Upper lobe of left lung (tissue), 6 donors: ENCODE measurements around the gene ALDH3B2. TPM values are rescaled to one million over a fixed set of nuclear protein-coding genes. Genes with fewer than 3 reads are reported as not detected.

Experiments
- ATAC-seq, 2 donors: fragments of 200-7000 bp; cut with Tn5 transposase; one replicate each; pipeline ENCODE4 v1.9.1; 2022; ENCODE audit warnings: mild to moderate bottlenecking in 2 of 2, moderate library complexity in 2 of 2; ENCODE audit not compliant: low FRiP score in 2 of 2
- DNase-seq, 2 donors: peaks; one replicate each; pipeline ENCODE4 v3.0.0-alpha.2; 2019 to 2020
- H3K27ac ChIP-seq, 4 donors: fragments of 200-600 bp; sonication (generic); one replicate each; pipeline ENCODE4 v1.5.1; 2016 to 2019
- H3K27me3 ChIP-seq, 4 donors: fragments of 200-600 bp; sonication (generic); one replicate each; pipeline ENCODE4 v1.5.1; 2017 to 2019
- H3K36me3 ChIP-seq, 4 donors: fragments of 200-600 bp; sonication (generic); one replicate each; pipeline ENCODE4 v1.5.1; 2016 to 2019
- H3K4me1 ChIP-seq, 4 donors: fragments of 200-600 bp; sonication (generic); one replicate each; pipeline ENCODE4 v1.5.1; 2018 to 2019
- H3K4me3 ChIP-seq, 4 donors: fragments of 200-600 bp; sonication (generic); one replicate each; pipeline ENCODE4 v1.5.1; 2017 to 2019; ENCODE audit warnings: mild to moderate bottlenecking in 2 of 4, moderate library complexity in 1 of 4
- H3K9me3 ChIP-seq, 4 donors: fragments of 200-600 bp; sonication (generic); one replicate each; pipeline ENCODE4 v1.5.1; 2018 to 2019
- CTCF ChIP-seq, 6 experiments: fragments of 450-650 bp in 4 of 6; fragments of 200-600 bp in 2 of 6; sonication (generic) in 2 of 6; IDR thresholded peaks; one replicate each; pipeline ENCODE4 v1.5.1; 2016 to 2019; ENCODE audit warnings: antibody characterized with exemption in 6 of 6
- EP300 ChIP-seq, 4 donors: sonication (generic); formaldehyde crosslinking; IDR thresholded peaks; one replicate each; pipeline ENCODE4 v1.5.1; 2017; ENCODE audit warnings: antibody characterized with exemption in 4 of 4, control low read depth in 2 of 4
- POLR2A ChIP-seq, 4 donors: fragments of 450-650 bp; IDR thresholded peaks; one replicate each; pipeline ENCODE4 v1.5.1; 2016 to 2017; ENCODE audit warnings: antibody characterized with exemption in 4 of 4, mild to moderate bottlenecking in 2 of 4
- POLR2AphosphoS5 ChIP-seq, 2 donors: sonication (generic); formaldehyde crosslinking; IDR thresholded peaks; one replicate each; pipeline ENCODE4 v1.5.1; 2017; ENCODE audit warnings: antibody characterized with exemption in 2 of 2
- WGBS, 2 donors: methylation state at CpG; one replicate each; pipeline ENCODE4 v1.1.5; 2017 to 2018; 5-methylcytosine and 5-hydroxymethylcytosine counted together
- total RNA-seq, 6 donors: library from RNA; depleted of rRNA in 4 of 6; stranded (reverse); fragments of >200 nt in 4 of 6; gene quantifications; one replicate each; pipeline versions ENCODE4 v1.1.0 to v1.2.1, GENCODE V29; 2016 to 2021
- donor health status: DM: no; HTN: no; CAD: no; lungs with moderate emphysema.
- donor health status: DM: no; HTN: yes; CAD: no; lungs with severe emphysema.

The ALDH3B2 gene
- total RNA-seq, 6 donors from 2014 or later, result 0.30 to 6.4 (median 0.86) TPM; not detected in 1

GRCh38 chr11:67670316-67671210, 3.9 kb downstream of the ALDH3B2 start:
- Histone ChIP-seq H3K36me3 (no peaks in the 10 kb centered on the region), H3K4me3 (no peak overlapping the region), H3K27ac (no peak overlapping the region), H3K27me3 (no peaks in the 10 kb centered on the region), H3K9me3 (no peaks in the 10 kb centered on the region), H3K4me1 (peaks cover 0 to 6% (median 5%) of the 10 kb centered on the region in 4 donors)
- TF ChIP-seq POLR2A (IDR thresholded peaks at IDR 0.05) (no peak), POLR2AphosphoS5 (IDR thresholded peaks at IDR 0.05) (no peak), CTCF (IDR thresholded peaks at IDR 0.05) (no peak), EP300 (IDR thresholded peaks at IDR 0.05) (no peak)
- no peak for ATAC-seq
- WGBS, 2 donors, result 82 to 90% methylated on average over 2 to 23 of the region's 23 CpGs
- DNase-seq, result peak in 1 of 2 donors; percentile 59

DNA sequence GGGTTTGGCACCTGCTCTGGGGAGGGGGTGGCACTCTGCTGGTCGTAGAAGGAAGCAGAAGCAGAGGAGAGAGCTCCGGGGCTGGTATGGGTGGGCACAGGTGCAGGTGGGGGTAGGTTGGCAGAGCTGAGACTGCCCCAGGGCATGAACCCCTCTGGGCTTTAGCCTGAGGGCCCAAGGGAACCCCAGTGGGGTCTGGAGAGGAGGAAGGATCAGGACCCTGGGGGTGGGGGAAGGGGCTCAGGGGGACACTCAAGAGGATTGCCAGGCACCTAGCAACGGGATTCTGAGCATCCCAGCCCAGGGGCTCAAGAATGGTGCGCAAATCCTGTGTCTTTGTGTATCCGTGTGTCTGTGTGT, 6.3 kb downstream of the ALDH3B2 start:
- Histone ChIP-seq H3K4me1 (no peaks in the 10 kb centered on the region), H3K27ac (no peak overlapping the region), H3K27me3 (no peaks in the 10 kb centered on the region), H3K9me3 (no peaks in the 10 kb centered on the region), H3K36me3 (no peaks in the 10 kb centered on the region), H3K4me3 (no peak overlapping the region)
- TF ChIP-seq EP300 (IDR thresholded peaks at IDR 0.05), result no peak
- 52 to 58% methylated on average over 5 of the region's 5 CpGs for WGBS, 2 donors
- no peak for DNase-seq
- no peak for ATAC-seq

DNA sequence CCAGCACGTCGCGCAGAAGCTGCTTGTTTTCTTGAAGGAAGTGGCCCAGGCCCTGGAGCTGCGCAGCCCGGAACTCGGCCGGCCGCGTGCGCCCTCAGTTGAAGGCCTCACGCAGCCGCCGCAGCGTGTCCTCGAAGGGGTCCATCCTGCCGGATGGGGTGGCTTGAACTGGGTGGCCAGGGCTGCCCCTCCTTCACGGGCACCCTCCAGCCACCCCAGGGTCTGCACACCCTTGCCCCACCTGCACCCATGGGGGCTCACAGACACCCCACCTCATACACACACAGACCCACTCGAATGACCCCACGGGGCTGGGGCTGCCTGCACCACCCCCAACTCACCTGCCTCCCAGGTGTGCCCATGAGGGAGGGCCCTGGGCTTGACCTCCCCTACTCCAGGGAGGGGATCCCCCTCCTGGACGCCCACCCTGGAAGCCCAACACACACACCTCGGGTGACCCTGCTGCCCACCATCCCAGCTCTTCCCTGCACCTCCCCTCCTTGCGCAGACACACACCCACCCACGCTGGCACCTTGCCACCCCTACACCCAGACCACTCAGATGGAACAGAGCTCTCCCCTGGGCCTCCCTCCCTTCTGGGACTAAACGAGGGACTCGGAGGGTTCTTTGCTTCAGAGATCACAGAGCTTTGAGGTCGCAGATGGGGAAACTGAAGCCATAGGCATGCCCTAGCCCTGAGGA, 6.8 kb downstream of the ALDH3B2 start:
- Histone ChIP-seq H3K4me1 (no peaks in the 10 kb centered on the region), H3K27ac (no peak overlapping the region), H3K9me3 (no peaks in the 10 kb centered on the region), H3K36me3 (no peaks in the 10 kb centered on the region), H3K4me3 (no peak overlapping the region), H3K27me3 (no peaks in the 10 kb centered on the region)
- 66 to 78% methylated on average over 12 to 15 of the region's 26 CpGs for WGBS, 2 donors
- TF ChIP-seq CTCF (IDR thresholded peaks at IDR 0.05), result no peak
- no peak for TF ChIP-seq POLR2A (IDR thresholded peaks at IDR 0.05)
- TF ChIP-seq POLR2AphosphoS5 (IDR thresholded peaks at IDR 0.05), result no peak
- no peak for TF ChIP-seq EP300 (IDR thresholded peaks at IDR 0.05)
- ATAC-seq (no peak), DNase-seq (peak in 1 of 2 donors; percentile 84)

- DNase-seq (peak in 1 of 2 donors; percentile 55), ATAC-seq (no peak)
- H3K4me3 ChIP-seq, result no peak overlapping the region
- H3K27ac ChIP-seq, result no peak overlapping the region
- TF ChIP-seq EP300 (IDR thresholded peaks at IDR 0.05), result no peak
- TF ChIP-seq POLR2AphosphoS5 (IDR thresholded peaks at IDR 0.05), result no peak
- TF ChIP-seq POLR2A (IDR thresholded peaks at IDR 0.05), result no peak
- TF ChIP-seq CTCF (IDR thresholded peaks at IDR 0.05), result no peak
- no peaks in the 10 kb centered on the region for H3K36me3 ChIP-seq
- 77 to 90% methylated on average over 12 to 17 of the region's 20 CpGs for WGBS, 2 donors
- H3K27me3 ChIP-seq, result no peaks in the 10 kb centered on the region
- H3K4me1 ChIP-seq, result no peaks in the 10 kb centered on the region
- no peaks in the 10 kb centered on the region for H3K9me3 ChIP-seq
These were observed 7.5 kb downstream of the ALDH3B2 start for GRCh38 chr11:67666676-67667489.

DNA sequence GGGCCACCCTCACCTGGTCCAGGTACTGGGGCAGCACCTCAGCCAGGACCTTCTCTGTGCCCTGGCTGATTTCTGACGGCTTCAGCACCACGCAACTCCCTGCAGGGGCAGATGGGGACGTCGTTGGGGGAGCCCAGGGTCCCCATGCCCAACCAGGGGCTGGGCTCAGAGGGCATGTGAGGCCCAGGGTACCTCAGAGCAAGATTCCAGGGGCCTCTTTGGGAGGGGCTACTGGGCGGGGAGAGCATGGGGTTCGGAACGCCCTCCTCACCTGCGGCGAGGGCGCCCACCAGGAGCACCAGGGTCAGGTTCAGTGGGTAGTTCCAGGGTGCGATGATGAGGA, 8.1 kb downstream of the ALDH3B2 start:
- H3K9me3 ChIP-seq, result no peaks in the 10 kb centered on the region
- no peaks in the 10 kb centered on the region for H3K4me1 ChIP-seq
- no peak overlapping the region for H3K4me3 ChIP-seq
- ATAC-seq, result no peak
- no peak overlapping the region for H3K27ac ChIP-seq
- no peaks in the 10 kb centered on the region for H3K27me3 ChIP-seq
- TF ChIP-seq EP300 (IDR thresholded peaks at IDR 0.05), result no peak
- TF ChIP-seq POLR2AphosphoS5 (IDR thresholded peaks at IDR 0.05), result no peak
- no peak for TF ChIP-seq POLR2A (IDR thresholded peaks at IDR 0.05)
- no peak for TF ChIP-seq CTCF (IDR thresholded peaks at IDR 0.05)
- WGBS, 2 donors, result 82% methylated on average over 11 of the region's 11 CpGs; no CpG with 5 or more reads in 1 of the 2 donors
- no peaks in the 10 kb centered on the region for H3K36me3 ChIP-seq
- DNase-seq, result no peak
